GM21515 (cell line): ENCODE data around the gene LMX1B.
"Not testable (repeated sequence)": the region's sequence is repeated elsewhere in the genome, so short reads cannot be mapped to it uniquely, and the experiment has no call there.

Source experiments
- ATAC-seq: cut with Tn5 transposase; IDR thresholded peaks from one replicate; pipeline ENCODE4 v1.9.1; 2021; ENCODE audit not compliant: unreplicated experiment

Gene LMX1B

GRCh38 chr9:126705767-126706697 lies 92.3 kb downstream of the LMX1B start:
- ATAC-seq = no peak

- ATAC-seq = no peak
Measured at GRCh38 chr9:126706698-126707053, 92.9 kb downstream of the LMX1B start.

GRCh38 chr9:126707083-126707482 lies 93.4 kb downstream of the LMX1B start:
- ATAC-seq = no peak

GRCh38 chr9:126707712-126708111 lies 94.0 kb downstream of the LMX1B start:
- not testable (repeated sequence) for ATAC-seq

- ATAC-seq = no peak
Measured at GRCh38 chr9:126708178-126708577, 94.5 kb downstream of the LMX1B start.

GRCh38 chr9:126709241-126709640 lies 95.5 kb downstream of the LMX1B start:
- no peak for ATAC-seq

- ATAC-seq = no peak
Measured at GRCh38 chr9:126715382-126715781, 101.7 kb downstream of the LMX1B start.

- not testable (repeated sequence) for ATAC-seq
Measured at GRCh38 chr9:126717441-126717840, 103.7 kb downstream of the LMX1B start.

- ATAC-seq = no peak
Measured at GRCh38 chr9:126719618-126720031, 105.9 kb downstream of the LMX1B start.

- no peak for ATAC-seq
Measured at GRCh38 chr9:126720036-126720435, 106.3 kb downstream of the LMX1B start.

- no peak for ATAC-seq
Measured at GRCh38 chr9:126720661-126721563, 107.2 kb downstream of the LMX1B start.

GRCh38 chr9:126721564-126721981 lies 107.8 kb downstream of the LMX1B start:
- no peak for ATAC-seq

GRCh38 chr9:126722252-126722921 lies 108.7 kb downstream of the LMX1B start:
- peak; percentile 81 for ATAC-seq

GRCh38 chr9:126722922-126723806 lies 109.4 kb downstream of the LMX1B start:
- ATAC-seq = no peak

- ATAC-seq = no peak
Measured at GRCh38 chr9:126723807-126724172, 110.1 kb downstream of the LMX1B start.

GRCh38 chr9:126724226-126724625 lies 110.5 kb downstream of the LMX1B start:
- no peak for ATAC-seq

- not testable (repeated sequence) for ATAC-seq
Measured at GRCh38 chr9:126725485-126725884, 111.8 kb downstream of the LMX1B start.

- ATAC-seq = not testable (repeated sequence)
Measured at GRCh38 chr9:126728210-126728609, 114.5 kb downstream of the LMX1B start.

- ATAC-seq = not testable (repeated sequence)
Measured at GRCh38 chr9:126730592-126730991, 116.9 kb downstream of the LMX1B start.

GRCh38 chr9:126733005-126733404 lies 119.3 kb downstream of the LMX1B start:
- ATAC-seq = no peak
